Naive thymus-derived CD4-positive, alpha-beta T cell (primary cell): ENCODE data around the gene PACRG. TPM values are rescaled to one million over a fixed set of nuclear protein-coding genes. Genes with fewer than 3 reads are reported as not detected.

ENCODE experiments used
- ATAC-seq: fragments of 150-1000 bp; cut with Tn5 transposase; 2 replicates; pipeline ENCODE4 v1.10.0; 2021; ENCODE audit warnings: mild to moderate bottlenecking, moderate library complexity
- CTCF ChIA-PET: fragments of 350-600 bp; sonication (Branson Sonifier 250); formaldehyde crosslinking; loops from one replicate; lab custom pipeline; 2021; ENCODE audit warnings: antibody characterized with exemption; lab: Charles Lee
- POLR2A ChIA-PET: fragments of 350-600 bp; sonication (Branson Sonifier 250); formaldehyde crosslinking; loops from one replicate; lab custom pipeline; 2021; ENCODE audit warnings: antibody characterized with exemption, inconsistent platforms; lab: Charles Lee
- DNase-seq, 9 donors: peaks; one replicate each; pipeline versions ENCODE4 v3.0.0 to v3.0.0-alpha.2; 2020 to 2022; ENCODE audit warnings: mixed read lengths in 1 of 9
- H3K27ac ChIP-seq: one replicate; pipeline ENCODE4 v1.7.0; 2013; ENCODE audit warnings: mild to moderate bottlenecking, low read depth, low read length, moderate library complexity
- H3K27me3 ChIP-seq, 2 donors: one replicate each; pipeline ENCODE4 v1.7.0; 2013; ENCODE audit warnings: low read length in 2 of 2, mild to moderate bottlenecking in 2 of 2, moderate library complexity in 2 of 2; ENCODE audit not compliant: control insufficient read depth in 2 of 2, insufficient read depth in 2 of 2
- H3K36me3 ChIP-seq, 3 experiments: 1 replicate in 2 of 3; 2 replicates in 1 of 3; pipeline ENCODE4 v1.7.0; 2013; ENCODE audit warnings: low read length in 3 of 3, mild to moderate bottlenecking in 3 of 3, moderate library complexity in 1 of 3; ENCODE audit not compliant: insufficient read depth in 3 of 3, control insufficient read depth in 2 of 3
- H3K4me1 ChIP-seq, 2 donors: one replicate each; pipeline ENCODE4 v1.7.0; 2013; ENCODE audit warnings: low read length in 2 of 2, mild to moderate bottlenecking in 2 of 2, moderate library complexity in 1 of 2; ENCODE audit not compliant: control insufficient read depth in 2 of 2, insufficient read depth in 2 of 2
- H3K4me3 ChIP-seq: 2 replicates; pipeline ENCODE4 v1.7.0; 2013; ENCODE audit warnings: mild to moderate bottlenecking, low read length
- H3K9me3 ChIP-seq, 3 experiments: 1 replicate in 2 of 3; 2 replicates in 1 of 3; pipeline ENCODE4 v1.7.0; 2013; ENCODE audit warnings: low read length in 3 of 3; ENCODE audit not compliant: control insufficient read depth in 2 of 3
- H3K27ac Mint-ChIP-seq, 9 donors: one replicate each; pipeline ENCODE4 v1.8.0; 2020 to 2022; ENCODE audit warnings: mixed read lengths in 9 of 9, mild to moderate bottlenecking in 8 of 9, moderate library complexity in 5 of 9, inconsistent platforms in 2 of 9
- H3K27me3 Mint-ChIP-seq, 5 donors: one replicate each; pipeline ENCODE4 v1.8.0; 2021 to 2022; ENCODE audit warnings: mixed read lengths in 5 of 5, mild to moderate bottlenecking in 1 of 5
- H3K36me3 Mint-ChIP-seq, 5 donors: one replicate each; pipeline ENCODE4 v1.8.0; 2020 to 2022; ENCODE audit warnings: mixed read lengths in 5 of 5, mild to moderate bottlenecking in 3 of 5, inconsistent platforms in 1 of 5
- H3K4me1 Mint-ChIP-seq, 7 donors: one replicate each; pipeline ENCODE4 v1.8.0; 2020 to 2022; ENCODE audit warnings: mixed read lengths in 7 of 7, mild to moderate bottlenecking in 3 of 7, inconsistent platforms in 1 of 7
- H3K4me3 Mint-ChIP-seq, 10 donors: one replicate each; pipeline ENCODE4 v1.8.0; 2020 to 2022; ENCODE audit warnings: mild to moderate bottlenecking in 10 of 10, mixed read lengths in 10 of 10, moderate library complexity in 6 of 10, inconsistent platforms in 2 of 10
- H3K9me3 Mint-ChIP-seq, 11 donors: one replicate each; pipeline ENCODE4 v1.8.0; 2020 to 2022; ENCODE audit warnings: mixed read lengths in 11 of 11, mild to moderate bottlenecking in 4 of 11, inconsistent platforms in 1 of 11, moderate library complexity in 1 of 11
- intact Hi-C, 2 donors: fragments of 100-400 bp; cut with micrococcal nuclease; formaldehyde crosslinking; loops; one replicate each; pipeline ENCODE4 v1.15.1; 2023
- polyA plus RNA-seq, 2 donors: library from polyadenylated mRNA; unstranded; fragments of 300-500 nt; fragmentation: Illumina TruSeq; gene quantifications; one replicate each; pipeline ENCODE4 v1.2.3, GENCODE V29; 2021
- total RNA-seq, 6 experiments: library from RNA in 5 of 6; stranded (reverse) in 5 of 6; gene quantifications; 1 replicate in 5 of 6; 2 replicates in 1 of 6; pipeline ENCODE4 v1.2.3 and lab custom pipeline; 2021 to 2026

Gene PACRG
- total and polyA plus RNA-seq, 7 experiments from 2014 or later: 0.89 to 2.2 (median 1.5) TPM; not detected in 1

- H3K27ac Mint-ChIP-seq: no peak overlapping the region
- Histone ChIP-seq H3K9me3 (no peaks in the 10 kb centered on the region), H3K27me3 (no peaks in the 10 kb centered on the region), H3K4me3 (no peak overlapping the region), H3K4me1 (no peaks in the 10 kb centered on the region), H3K27ac (no peak overlapping the region), H3K36me3 (no peaks in the 10 kb centered on the region)
- CTCF ChIA-PET: no interaction called here
- H3K36me3 Mint-ChIP-seq: peaks cover 0 to 7% (median 0%) of the 10 kb centered on the region in 5 donors
- POLR2A ChIA-PET: no interaction called here
- no peak overlapping the region for H3K4me3 Mint-ChIP-seq
- no peaks in the 10 kb centered on the region for H3K4me1 Mint-ChIP-seq
- intact Hi-C loops: no loop called here
- H3K27me3 Mint-ChIP-seq: peaks cover 0 to 20% (median 3%) of the 10 kb centered on the region in 5 donors
- ATAC-seq (no peak), DNase-seq (no peak)
- peaks cover 0 to 13% (median 1%) of the 10 kb centered on the region in 11 donors for H3K9me3 Mint-ChIP-seq
These were observed 498.5 kb downstream of the PACRG start for GRCh38 chr6:163226181-163226835.

GRCh38 chr6:163226836-163227485, 499.2 kb downstream of the PACRG start:
- Histone ChIP-seq H3K4me3 (no peak overlapping the region), H3K9me3 (no peaks in the 10 kb centered on the region), H3K27ac (no peak overlapping the region), H3K4me1 (no peaks in the 10 kb centered on the region), H3K27me3 (no peaks in the 10 kb centered on the region), H3K36me3 (no peaks in the 10 kb centered on the region)
- H3K27me3 Mint-ChIP-seq: peaks cover 0 to 21% (median 3%) of the 10 kb centered on the region in 5 donors
- DNase-seq: no peak
- intact Hi-C loops: no loop called here
- H3K36me3 Mint-ChIP-seq: peaks cover 0 to 7% (median 0%) of the 10 kb centered on the region in 5 donors
- ChIA-PET POLR2A (no interaction called here), CTCF (no interaction called here)
- ATAC-seq: no peak
- H3K9me3 Mint-ChIP-seq: peaks cover 0 to 13% (median 1%) of the 10 kb centered on the region in 11 donors
- H3K4me3 Mint-ChIP-seq: no peak overlapping the region
- H3K27ac Mint-ChIP-seq: no peak overlapping the region
- H3K4me1 Mint-ChIP-seq: no peaks in the 10 kb centered on the region

- POLR2A ChIA-PET: no interaction called here
- Histone ChIP-seq H3K27me3 (no peaks in the 10 kb centered on the region), H3K4me3 (no peak overlapping the region), H3K36me3 (no peaks in the 10 kb centered on the region), H3K4me1 (no peaks in the 10 kb centered on the region), H3K9me3 (no peaks in the 10 kb centered on the region), H3K27ac (no peak overlapping the region)
- no peak overlapping the region for H3K27ac Mint-ChIP-seq
- peaks cover 0 to 7% (median 0%) of the 10 kb centered on the region in 5 donors for H3K36me3 Mint-ChIP-seq
- H3K27me3 Mint-ChIP-seq: peaks cover 0 to 28% (median 5%) of the 10 kb centered on the region in 5 donors
- CTCF ChIA-PET: no interaction called here
- intact Hi-C loops: no loop called here
- H3K4me3 Mint-ChIP-seq: no peak overlapping the region
- DNase-seq: no peak
- H3K9me3 Mint-ChIP-seq: peaks cover 0 to 13% (median 3%) of the 10 kb centered on the region in 11 donors
- ATAC-seq: no peak
- no peaks in the 10 kb centered on the region for H3K4me1 Mint-ChIP-seq
These were observed 500.3 kb downstream of the PACRG start for GRCh38 chr6:163228041-163228440.

GRCh38 chr6:163229050-163229449, 501.3 kb downstream of the PACRG start:
- no peaks in the 10 kb centered on the region for H3K9me3 ChIP-seq
- H3K27me3 ChIP-seq: no peaks in the 10 kb centered on the region
- Mint-ChIP-seq H3K9me3 (peaks cover 0 to 12% (median under 1%) of the 10 kb centered on the region in 11 donors), H3K27me3 (peaks cover 0 to 35% (median 5%) of the 10 kb centered on the region in 5 donors), H3K27ac (no peak overlapping the region), H3K4me3 (no peak overlapping the region), H3K4me1 (no peaks in the 10 kb centered on the region), H3K36me3 (no peaks in the 10 kb centered on the region)
- no peak overlapping the region for H3K4me3 ChIP-seq
- intact Hi-C loops: no loop called here
- H3K27ac ChIP-seq: no peak overlapping the region
- no peak for DNase-seq
- no peaks in the 10 kb centered on the region for H3K4me1 ChIP-seq
- ChIA-PET POLR2A (no interaction called here), CTCF (interaction anchor here (0.6 kb wide), 1 partner anchor 37 kb away, joined by 3 read pairs; no protein-coding TSS in a partner anchor)
- no peaks in the 10 kb centered on the region for H3K36me3 ChIP-seq
- ATAC-seq: no peak

DNA sequence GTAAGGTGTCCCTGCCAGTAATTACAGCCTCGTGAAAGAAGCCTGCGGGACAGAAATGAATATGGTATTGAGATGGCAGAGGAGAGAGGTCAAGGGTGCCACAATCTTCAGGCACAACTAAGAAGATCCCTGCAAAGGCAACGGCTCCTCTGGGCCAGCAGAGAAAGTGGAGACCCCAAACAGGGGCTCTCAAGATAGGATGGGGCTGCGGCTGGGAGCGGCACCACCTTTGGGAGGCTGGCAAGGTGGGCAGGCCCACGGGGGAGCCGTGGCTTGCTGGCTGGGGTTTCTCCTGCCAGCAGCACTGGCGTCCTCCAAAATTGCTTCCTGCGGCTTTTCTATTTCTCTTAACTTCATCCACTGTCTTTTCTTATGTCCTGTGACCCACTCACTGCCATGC, 503.1 kb downstream of the PACRG start:
- Histone ChIP-seq H3K4me1 (no peaks in the 10 kb centered on the region), H3K36me3 (no peaks in the 10 kb centered on the region), H3K4me3 (no peak overlapping the region), H3K9me3 (no peaks in the 10 kb centered on the region), H3K27ac (no peak overlapping the region), H3K27me3 (no peaks in the 10 kb centered on the region)
- ATAC-seq (no peak), DNase-seq (no peak)
- POLR2A ChIA-PET: no interaction called here
- CTCF ChIA-PET: no interaction called here
- Mint-ChIP-seq H3K4me3 (no peak overlapping the region), H3K27ac (no peak overlapping the region), H3K27me3 (peaks cover 5 to 32% (median 13%) of the 10 kb centered on the region in 5 donors), H3K36me3 (no peaks in the 10 kb centered on the region), H3K9me3 (peaks cover 0 to 6% (median 0%) of the 10 kb centered on the region in 11 donors), H3K4me1 (no peaks in the 10 kb centered on the region)
- intact Hi-C loops: no loop called here

DNA sequence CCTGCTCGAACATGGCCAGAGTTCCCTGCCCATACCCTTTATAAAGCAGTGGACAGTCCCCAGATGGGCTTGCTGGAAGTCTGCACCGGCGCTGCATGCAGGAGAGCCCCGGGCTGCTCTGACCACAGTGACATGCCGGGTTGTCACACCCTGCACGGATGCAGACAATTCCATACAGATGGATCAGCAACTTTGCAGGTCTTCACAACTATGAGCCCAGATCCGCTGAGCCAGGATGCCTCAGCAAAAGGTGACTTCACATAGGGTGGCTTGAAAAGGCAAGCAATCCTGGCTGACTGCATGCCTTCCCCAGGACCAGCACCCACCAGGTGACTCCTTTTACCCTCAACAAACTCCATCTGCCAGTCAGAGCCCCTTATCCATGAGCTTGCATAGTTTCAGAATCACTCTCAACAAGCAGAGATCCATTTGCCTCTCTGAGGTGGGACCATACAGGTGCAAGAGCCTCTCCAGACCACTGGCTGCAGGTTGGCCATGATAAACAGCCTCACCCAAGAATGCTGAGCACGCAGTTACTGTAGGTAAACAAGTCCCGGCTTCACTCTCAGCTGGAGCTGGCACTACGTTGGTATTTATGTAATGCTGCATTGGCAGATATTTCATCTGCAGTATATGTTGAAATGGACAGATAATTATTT, 503.7 kb downstream of the PACRG start:
- H3K4me3 ChIP-seq: no peak overlapping the region
- DNase-seq: no peak
- H3K4me1 Mint-ChIP-seq: no peaks in the 10 kb centered on the region
- ChIA-PET POLR2A (no interaction called here), CTCF (no interaction called here)
- no peaks in the 10 kb centered on the region for H3K4me1 ChIP-seq
- H3K36me3 ChIP-seq: no peaks in the 10 kb centered on the region
- H3K27ac Mint-ChIP-seq: no peak overlapping the region
- no peak overlapping the region for H3K27ac ChIP-seq
- H3K27me3 Mint-ChIP-seq: peaks cover 5 to 26% (median 13%) of the 10 kb centered on the region in 5 donors
- H3K36me3 Mint-ChIP-seq: no peaks in the 10 kb centered on the region
- H3K27me3 ChIP-seq: no peaks in the 10 kb centered on the region
- no peak for ATAC-seq
- H3K4me3 Mint-ChIP-seq: no peak overlapping the region
- no peaks in the 10 kb centered on the region for H3K9me3 ChIP-seq
- peaks cover 0 to 3% (median 0%) of the 10 kb centered on the region in 11 donors for H3K9me3 Mint-ChIP-seq
- intact Hi-C loops: no loop called here
